NCI-H2196 (cell line): ENCODE results near the gene SMIM38.

Experiments
- DNase-seq: peaks from one replicate; lab custom pipeline; 2025; ENCODE audit not compliant: unreplicated experiment; lab: John Stamatoyannopoulos, UW

Gene SMIM38

DNA sequence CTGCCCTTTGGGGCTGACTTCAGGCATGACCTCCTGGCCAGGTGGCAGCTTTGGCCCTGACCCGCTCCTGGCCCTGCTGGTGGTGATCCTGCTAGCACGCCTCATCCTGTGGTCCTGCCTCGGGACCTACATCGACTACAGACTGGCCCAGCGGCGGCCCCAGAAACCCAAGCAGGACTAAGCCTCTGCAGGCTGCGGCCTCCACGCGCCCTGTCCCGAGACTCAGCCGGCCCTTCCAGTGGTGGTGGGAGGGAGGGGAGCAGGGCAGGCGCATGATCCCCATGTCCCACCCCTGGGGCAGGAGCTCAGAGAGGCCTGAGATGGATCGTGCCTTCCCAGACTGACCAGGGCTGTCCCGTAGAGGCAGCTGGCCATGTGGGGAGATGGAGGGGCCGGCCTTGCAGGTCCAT is 2.1 kb downstream of the SMIM38 start:
- no peak for DNase-seq

DNA sequence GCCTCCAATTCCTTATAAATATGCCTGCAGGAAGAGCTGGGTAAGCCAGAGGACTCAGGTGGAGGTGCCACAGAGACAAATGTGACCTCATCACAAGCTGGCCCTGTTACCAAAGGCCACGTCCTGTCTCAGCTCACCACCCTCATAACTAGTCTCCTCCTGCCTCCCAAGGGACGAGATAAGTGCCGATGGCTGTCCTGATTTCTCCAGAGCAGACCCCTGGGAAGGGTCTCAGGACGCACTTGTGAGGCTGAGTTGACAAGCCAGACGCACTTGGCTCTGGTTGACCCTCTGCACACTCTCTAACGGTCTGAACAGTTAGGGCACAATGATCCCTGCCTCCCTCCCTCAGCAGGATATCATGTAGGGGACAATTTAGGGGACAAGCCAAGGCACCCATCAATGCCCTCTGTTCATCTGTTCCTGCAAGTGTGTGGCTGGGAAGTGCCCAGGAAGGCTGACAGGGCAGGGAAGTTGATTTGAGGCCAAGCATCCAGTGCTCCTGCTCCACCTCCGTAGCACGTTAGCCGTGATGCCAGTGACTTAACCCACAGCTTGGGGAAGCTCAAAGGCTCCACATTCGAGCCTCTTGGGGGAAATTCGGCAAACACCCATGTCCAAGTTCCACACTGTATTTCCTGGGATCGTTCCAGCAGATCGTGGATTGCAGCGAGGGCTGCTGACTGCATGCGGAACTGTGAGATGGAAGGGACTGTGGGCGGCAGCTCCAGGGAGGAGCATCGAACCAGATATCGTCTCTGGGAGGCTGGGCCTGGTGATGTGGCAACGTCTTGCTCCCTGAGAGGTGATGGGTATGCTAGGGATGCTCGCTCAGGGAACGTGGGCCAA is 2.8 kb downstream of the SMIM38 start:
- no peak for DNase-seq

DNA sequence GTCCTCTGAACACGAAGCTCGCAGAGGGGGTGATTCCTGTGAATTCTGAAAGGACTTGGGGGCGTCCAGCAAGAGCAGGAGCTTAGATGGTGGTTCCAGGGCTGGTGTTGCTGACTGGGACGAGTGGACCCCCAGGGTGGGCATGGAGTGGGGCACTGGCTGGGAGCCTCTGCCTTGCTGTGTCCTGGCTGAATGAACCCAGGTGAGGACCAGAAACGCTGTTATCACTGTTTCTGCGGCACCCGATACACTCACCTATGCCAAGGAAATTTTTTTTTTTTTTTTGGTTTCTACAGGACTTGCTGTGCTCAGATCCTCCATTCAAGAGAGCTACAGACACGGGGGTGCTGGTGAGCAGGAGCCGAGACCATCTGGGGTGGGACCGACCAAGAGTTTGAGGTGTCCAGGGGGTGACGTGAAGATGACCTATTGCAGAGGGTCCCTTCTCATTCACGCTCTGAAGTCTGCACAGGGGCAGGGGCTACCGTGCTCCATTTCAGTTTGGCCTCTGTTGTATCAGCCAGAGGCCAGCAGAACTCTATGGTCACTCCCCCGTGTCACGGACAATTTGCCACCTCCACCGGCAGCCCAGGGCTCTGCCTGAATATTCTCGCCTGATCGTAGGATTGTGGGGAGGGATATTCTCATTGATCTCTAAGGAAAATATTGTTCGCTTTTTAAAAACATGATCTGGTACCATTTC is 3.6 kb downstream of the SMIM38 start:
- DNase-seq = no peak

DNA sequence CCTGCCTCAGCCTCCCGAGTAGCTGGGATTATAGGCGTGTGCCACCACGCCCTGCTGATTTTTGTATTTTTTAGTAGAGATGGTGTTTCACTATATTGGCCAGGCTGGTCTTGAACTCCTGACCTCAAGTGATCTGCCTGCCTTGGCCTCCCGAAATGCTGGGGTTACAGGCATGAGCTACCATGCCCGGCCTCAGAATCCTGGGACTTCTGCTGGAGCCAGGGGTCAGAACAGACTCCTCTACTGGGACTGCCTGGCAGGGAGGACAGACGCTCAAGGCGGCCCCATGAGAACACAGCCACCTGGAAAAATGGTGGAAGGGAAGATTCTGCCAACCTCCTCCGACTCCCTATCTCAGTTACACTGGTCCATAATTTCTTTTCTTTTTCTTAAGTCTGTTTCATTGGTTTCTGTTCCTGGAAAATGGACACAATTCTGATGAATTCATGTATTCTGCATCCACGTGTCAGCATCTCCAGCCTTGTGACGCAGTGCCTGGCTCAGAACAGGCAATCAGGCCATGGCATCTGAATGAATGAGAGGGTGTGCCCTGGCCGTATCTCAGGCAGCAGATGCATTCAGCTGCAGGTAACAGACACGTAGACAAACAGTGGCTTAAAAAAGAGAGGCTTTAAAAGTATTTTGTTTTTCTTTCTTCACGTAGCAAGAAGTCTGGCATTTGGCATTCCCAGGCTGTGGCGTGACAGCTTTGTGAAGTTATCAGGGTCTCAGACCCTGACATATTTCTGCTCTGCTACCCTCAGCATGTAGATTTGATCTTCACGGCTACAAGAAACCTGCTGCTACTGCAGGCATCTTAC is 4.8 kb downstream of the SMIM38 start:
- no peak for DNase-seq

DNA sequence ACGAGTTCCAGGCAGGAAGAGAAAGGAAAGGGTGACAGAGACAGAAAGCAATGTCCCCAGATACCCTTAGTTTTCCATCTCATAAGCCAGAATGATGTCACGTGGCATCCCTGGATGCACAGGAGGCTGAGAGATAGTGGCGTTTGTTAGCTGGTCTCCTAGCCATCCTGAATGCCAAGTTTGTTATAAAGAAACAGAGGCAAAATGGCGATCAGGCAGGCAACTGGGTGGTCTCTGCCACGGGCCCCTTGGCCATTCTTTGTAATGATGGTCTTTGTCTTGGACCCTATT is 5.3 kb downstream of the SMIM38 start:
- DNase-seq = no peak

DNA sequence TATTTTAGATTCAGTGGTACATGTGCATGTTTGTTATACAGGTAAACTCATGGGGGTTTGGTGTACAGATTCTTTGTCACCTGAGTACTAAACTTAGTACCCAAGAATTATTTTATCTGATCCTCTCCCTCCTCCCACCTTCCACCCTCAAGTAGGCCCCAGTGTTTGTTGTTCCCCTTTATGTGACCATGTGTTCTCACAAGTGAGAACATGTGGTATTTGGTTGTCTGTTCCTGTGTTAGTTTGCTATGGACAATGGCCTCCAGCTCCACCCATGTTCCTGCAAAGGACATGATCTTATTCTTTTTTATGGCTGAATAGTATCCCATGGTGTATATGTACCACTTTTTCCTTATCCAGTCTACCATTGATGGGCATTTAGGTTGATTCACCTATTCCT is 6.8 kb downstream of the SMIM38 start:
- no peak for DNase-seq

DNA sequence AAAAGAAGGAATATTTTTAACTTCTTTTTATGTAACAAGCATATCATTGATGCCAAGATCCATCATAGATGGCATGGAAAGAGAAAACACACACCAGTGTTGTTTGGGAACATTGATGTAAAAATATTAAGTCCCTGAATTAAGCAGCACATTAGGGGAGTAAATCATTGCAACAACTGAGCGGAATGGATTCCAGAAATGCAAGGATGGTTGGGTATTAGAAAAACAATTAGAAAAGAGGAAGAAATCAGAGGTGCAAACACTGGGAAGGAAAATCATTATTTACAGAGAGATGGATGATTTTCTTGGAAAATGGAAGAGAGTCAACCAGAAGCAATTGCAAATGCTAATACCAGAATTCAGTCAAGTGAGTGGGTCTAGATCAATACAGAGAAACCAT is 8.1 kb downstream of the SMIM38 start:
- no peak for DNase-seq

DNA sequence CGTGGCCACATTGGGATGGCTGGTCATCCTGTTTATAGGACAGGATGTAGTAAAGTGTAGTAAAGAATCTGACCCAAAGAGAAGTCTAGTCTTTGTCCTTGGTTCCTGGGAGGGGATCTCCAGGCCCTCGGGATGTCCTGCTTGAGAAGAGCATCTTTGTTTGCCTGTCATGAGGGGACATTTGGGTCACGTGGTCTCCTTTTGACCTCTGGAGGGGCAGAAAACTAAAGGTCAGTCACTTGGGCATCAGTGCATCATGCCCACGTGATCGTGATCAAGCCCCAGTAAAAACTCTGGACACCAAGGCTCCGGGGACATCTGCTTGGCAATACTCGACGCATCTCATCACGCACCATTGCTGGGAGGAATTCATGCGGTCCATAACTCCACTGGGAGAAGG is 9.1 kb downstream of the SMIM38 start:
- no peak for DNase-seq

DNA sequence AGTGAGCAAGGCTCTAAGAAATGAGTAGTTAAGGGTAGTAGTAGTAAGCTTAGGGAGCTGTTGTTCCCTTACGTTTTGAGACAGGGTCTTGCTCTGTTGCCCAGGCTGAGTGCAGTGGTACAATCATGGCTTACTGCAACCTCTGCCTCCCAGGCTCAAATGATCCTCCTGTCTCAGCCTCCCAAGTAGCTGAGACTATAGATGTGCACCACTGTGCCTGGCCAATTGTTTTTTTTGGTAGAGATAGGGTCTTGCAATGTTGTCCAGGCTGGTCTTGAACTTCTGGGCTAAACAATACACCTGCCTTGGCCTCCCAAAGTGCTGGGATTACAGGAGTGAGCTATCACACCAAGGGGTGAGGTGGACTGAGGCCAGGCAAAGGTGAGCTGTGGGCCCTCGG is 10.0 kb downstream of the SMIM38 start:
- no peak for DNase-seq

DNA sequence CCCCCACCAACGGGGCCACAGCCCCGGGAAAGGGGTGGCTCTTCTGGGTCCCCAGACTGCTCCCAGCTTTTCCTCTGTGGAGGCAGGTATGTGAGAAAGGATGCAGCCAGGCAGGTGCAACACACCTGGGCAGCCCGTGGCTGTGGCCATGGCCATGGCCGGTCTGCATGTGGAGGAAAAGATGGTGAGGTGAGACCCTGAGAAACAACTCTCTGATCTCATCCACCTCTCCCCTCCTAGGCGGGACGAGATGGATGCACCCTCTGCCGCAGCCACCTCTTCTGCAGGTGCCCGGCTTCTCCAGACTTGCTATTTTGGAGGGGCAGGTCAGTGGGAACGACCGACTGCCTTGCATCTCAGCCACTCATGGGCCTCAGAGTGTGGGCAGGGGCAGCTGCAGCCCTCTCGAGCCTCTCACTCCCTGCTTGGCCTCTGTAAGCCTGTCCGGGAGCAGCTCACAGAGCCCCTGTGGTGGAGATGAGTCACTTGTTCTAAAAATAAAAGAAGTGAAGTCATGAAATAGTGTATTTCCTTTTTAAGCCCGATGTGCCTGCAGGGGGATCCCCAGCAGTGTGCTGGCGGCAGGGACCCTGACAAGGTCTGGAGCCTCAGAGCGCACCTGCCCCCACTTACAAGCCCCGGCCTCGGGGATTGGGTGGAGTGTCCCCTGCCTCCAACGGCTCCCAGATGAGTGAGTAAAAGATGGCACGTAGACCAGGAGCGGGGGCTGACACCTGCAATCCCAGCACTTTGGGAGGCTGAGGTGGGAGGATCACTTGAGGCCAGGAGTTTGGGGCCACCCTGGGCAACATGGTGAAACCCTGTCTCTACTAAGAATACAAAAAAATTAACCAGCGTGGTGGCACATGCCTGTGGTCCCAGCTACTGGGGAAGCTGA is 10.7 kb downstream of the SMIM38 start:
- peak; percentile 14 for DNase-seq

DNA sequence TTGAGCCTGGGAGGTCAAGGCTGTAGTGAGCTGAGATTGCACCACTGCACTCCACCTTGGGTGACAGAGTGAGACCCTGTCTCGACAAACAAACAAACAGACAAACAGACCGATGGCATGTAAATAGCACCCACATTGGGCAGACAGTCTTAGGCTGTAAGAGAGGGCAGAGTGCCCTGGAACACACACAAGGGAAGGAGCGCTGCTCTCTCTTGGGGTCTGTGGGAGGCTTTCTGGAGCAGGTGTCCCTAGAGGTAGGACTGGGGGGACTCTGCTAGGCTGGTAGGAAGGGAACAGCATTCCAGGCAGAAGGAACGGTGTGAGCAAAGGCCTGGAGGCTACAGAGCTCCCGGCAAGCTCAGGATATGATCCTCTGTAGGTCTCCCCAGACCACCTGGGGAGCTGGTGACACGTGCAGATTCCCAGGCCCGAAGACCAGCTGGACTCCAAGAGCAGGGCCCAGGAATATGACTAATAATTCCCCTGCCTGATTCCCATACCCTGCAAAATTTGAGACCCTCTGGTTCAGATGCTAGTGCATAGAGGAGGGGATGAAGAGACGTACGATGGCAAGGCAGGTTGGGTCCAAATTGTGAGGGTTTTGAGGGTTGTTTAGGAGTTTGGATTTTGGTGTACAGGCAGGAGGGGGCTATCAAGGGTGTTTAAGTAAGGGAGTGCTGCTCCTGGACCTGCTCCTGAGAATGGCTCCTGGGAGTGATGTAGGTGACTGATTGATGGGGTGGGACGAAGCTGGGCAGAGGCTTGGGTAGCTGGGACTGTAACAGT is 11.6 kb downstream of the SMIM38 start:
- DNase-seq = no peak

DNA sequence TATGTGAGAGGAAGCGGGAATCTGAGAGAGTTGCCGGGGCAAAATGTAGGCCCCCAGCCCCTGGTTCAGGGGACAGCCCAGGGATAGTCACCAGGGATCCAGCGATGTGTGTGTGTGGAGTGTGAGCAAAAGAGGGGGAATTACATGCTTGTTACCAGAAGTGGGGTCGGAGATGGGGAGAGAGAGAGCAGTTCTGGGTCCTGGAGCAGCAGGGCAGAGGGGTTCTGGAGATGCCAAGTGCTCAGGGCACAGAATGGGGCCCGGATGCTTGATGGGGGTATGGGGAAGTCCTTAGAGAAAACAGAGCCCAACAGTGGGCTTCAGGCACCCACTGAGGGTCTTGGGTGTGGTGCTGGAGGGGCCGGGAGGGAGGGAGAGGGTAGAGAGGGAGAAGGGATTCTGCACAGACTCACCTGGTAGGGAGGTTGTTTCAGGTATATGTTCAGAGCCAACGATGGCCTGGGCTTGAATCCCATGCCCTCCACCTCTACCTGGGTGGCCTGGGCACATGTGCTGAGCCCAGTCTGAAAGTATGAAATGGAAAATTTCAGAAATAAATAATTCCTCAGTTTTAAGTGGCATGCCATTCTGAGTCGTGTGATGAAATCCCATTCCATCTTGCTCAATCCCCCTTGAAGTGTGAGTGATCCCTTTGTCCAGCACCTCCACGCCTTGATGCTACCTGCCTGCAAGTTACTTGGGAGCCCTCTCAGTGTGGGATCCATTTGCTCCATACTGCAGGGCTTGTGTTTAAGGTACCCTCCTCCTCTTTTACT is 12.4 kb downstream of the SMIM38 start:
- no peak for DNase-seq

DNA sequence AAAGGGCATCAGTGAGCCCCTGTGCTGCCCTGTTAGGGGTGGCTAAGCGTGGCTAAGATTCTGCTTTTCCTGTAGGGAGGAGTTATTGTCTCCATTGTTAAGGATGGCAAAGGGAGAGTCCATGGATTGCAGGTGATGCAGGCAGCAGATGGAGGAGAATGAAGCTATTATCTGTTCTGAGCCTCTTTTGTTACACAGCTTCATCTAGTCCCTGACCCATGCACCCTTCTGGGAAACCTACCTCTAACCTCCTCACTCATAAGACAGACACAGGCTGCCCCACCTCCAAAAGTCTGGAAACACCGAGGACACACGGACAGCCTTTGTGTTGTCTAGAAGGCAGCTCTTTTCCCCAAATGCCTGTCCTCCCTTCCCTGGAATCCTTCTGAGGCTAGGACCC is 13.7 kb downstream of the SMIM38 start:
- no peak for DNase-seq

DNA sequence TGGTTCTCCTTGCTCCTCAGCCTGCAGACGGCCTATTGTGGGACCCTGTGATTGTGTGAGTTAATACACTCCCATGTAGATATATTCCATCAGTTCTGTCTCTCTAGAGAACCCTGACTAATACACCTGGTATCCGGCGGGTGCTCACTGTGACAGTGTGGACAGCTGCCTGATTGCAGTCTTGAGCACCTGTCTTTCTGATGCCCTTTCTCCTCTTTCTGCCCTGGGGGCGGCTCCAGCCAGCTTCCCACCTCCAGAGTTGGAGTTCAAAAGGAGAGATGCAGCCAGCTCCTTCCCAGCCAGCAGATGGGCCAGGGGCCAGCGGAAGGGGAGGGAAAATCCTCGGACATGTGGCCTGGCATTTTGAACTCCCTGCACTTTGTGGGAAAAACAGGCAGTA is 15.0 kb downstream of the SMIM38 start:
- DNase-seq = no peak

DNA sequence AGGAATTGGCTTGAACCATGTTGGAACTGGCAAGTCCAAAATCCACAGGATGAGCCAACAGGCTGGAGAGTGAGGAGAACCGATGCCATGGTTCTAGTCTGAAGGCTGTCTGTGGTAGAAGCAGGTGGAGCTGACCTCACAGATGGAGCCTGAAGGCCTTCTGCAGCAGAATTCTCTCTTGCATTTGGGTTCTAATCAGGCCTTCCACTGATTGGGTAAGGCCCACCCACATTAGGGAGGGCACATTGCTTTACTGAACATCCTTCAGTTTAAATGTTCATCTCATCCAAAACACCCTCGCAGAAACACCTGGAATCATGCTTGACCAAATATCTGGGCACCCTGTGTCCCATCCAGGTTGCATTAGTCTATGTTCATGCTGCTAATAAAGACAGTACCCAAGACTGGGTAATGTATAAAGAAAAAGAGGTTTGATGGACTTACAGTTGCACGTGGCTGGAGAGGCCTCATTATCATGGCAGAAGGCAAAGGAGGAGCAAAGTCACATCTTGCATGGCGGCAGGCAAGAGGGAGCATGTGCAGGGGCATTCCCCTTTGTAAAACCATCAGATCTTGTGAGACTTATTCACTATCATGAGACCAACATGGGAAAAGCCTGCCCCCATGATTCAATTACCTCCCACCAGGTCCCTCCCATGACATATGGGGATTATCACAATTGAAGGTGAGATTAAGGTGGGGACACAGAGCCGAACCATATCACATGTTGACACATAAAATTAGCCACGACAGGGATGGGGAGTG is 15.9 kb downstream of the SMIM38 start:
- DNase-seq = no peak

DNA sequence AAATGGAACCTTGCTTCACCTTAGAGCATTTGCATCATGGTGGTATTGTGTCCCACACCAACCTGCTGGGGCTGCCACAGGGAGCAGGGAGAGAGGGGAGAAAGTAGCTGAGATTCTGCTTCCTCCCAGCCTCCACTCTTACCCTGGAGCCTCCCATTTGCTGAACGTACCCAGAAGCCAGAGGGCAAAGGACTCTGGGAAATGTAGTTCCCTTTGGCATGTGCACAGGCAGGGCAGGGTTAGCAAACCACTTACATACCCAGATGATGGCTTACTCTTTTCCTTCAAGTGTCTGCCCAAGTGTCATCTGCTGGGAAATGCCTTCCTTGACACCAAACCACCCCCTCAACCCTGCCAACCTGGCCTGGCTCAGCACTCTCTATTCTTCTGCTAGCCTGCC is 16.9 kb downstream of the SMIM38 start:
- DNase-seq = no peak

DNA sequence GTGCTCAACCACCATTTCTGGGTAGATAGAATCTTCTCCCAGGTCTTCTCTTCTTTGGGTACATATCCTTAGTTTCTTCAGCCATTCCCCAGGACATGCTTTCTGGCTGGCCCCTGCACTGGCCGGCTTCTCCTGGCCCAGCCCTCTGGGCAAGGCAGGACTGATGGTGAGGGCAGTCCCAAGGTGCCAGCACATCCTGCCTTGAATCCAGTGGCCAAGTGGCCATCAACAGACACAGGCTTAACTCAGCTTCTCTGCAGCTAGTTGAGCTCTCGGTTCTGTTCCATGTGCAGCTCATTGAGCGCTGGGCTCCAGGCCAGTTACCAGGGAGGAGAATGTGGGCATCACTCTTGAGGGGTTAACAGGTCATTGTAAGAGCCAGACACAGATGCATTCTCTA is 17.6 kb downstream of the SMIM38 start:
- DNase-seq = no peak

DNA sequence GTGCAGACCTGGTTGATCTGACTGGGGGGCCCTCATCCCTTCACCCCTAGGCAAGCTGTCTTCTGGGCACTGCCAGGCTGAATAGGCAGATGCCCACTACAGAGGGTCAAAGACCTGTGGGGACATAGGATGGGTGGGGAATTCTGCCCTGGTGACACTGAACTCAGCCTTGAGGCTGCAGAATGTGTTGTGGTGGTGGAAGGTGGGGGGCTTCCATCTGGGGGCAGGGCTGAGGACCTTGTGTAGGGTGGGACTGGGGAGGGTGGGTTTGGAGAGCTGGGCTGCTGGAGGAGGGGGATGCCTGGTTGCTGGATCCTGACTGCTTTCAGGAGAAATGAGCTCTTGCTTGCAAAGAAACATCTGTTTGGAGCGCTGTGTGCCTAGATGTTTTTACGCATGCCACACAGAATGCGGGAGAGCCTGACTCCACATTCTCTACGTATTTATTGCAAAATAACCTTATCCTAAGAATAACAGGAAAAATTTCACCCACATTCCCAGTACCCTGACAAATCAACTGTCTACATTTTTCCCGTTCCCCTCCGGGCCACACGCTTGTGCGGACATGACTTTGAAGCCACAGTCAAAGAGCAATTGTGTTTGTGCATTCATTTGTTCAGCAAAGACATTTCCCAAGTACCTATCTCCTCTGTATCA is 18.3 kb downstream of the SMIM38 start:
- no peak for DNase-seq
